Measurements from ENCODE around the gene OR51M1.
"Not testable (repeated sequence)": the region's sequence is repeated elsewhere in the genome, so short reads cannot be mapped to it uniquely, and the experiment has no call there.

Gene OR51M1

DNA sequence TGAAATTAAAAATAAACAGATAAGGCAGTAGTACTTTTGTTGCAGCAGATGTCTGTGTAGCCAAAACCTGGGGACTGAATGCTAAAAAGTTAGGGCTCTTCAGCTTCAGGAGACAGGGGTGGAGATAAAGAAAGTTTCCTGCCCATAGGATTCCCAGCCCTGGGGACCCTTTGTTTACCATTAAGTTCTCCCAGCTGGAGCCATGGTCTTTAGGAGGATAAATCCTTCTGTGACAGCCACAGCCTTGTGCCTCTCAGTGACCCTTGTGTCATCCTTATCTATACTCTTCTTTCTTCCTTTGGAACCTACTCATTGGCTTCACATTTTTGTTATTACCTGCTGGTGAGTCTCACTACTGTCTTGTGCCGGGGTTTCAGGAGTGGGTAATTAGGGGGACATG, at the start of gene OR51M1:
Gene OR51M1, plus strand, starts transcription at position 237 of the 400 bp plus-strand sequence. CDS start 5,587 bp downstream, outside the sequence.
- H3K27me3 Mint-ChIP-seq (ENCODE audit: low read depth): peaks cover 2% of the 10 kb centered on the region
- H3K4me3 Mint-ChIP-seq: no peak within 1 kb of the TSS
- H3K36me3 Mint-ChIP-seq (ENCODE audit: low read depth): no peaks in the 10 kb centered on the region
- no peak for DNase-seq (ENCODE audit: low spot score)
- no peak within 1 kb of the TSS for H3K27ac Mint-ChIP-seq
- H3K4me1 Mint-ChIP-seq (ENCODE audit: low read depth): no peaks in the 10 kb centered on the region
- no peaks in the 10 kb centered on the region for H3K9me3 Mint-ChIP-seq

GRCh38 chr11:5335170-5335569, 48.4 kb upstream of the OR51M1 start:
- no peaks in the 10 kb centered on the region for H3K27me3 Mint-ChIP-seq (ENCODE audit: low read depth)
- no peaks in the 10 kb centered on the region for H3K36me3 Mint-ChIP-seq (ENCODE audit: low read depth)
- no peak overlapping the region for H3K27ac Mint-ChIP-seq
- DNase-seq (ENCODE audit: low spot score): no peak
- no peaks in the 10 kb centered on the region for H3K4me1 Mint-ChIP-seq (ENCODE audit: low read depth)
- no peak overlapping the region for H3K4me3 Mint-ChIP-seq
- no peaks in the 10 kb centered on the region for H3K9me3 Mint-ChIP-seq

DNA sequence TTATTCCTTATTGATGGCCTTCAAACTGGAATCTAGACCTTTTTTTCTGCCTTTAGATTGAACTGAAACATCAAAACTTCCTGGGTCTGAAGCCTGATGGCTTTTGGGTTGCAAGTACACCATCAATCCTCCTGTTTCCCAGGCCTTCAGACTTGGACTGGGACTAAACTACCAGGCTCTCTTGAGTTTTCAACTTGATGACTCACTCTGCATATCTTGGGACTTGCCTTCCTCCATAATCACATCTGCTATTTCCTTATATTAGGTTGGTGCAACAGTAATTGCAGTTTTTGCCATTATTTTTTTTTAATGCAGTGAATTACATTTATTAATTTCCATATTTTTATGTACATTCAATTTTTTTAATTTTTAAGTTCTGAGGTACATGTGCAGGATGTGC, 47.3 kb upstream of the OR51M1 start:
- no peaks in the 10 kb centered on the region for H3K9me3 Mint-ChIP-seq

DNA sequence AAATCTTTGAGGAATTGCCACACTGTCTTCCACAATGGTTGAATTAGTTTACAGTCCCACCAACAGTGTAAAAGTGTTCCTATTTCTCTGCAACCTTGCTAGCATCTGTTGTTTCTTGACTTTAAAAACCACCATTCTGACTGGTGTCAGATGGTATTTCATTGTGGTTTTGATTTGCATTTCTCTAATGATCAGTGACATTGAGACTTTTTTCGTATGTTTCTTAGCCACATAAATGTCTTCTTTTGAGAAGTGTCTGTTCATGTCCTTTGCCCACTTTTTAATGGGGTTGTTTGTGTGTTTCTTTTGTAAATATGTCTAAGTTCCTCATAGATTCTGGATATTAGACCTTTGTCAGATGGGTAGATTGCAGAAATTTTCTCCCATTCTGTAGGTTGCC, 46.4 kb upstream of the OR51M1 start:
- DNase-seq (ENCODE audit: low spot score); H3K4me1 Mint-ChIP-seq (ENCODE audit: low read depth); H3K4me3 Mint-ChIP-seq; H3K9me3 Mint-ChIP-seq; H3K27ac Mint-ChIP-seq; H3K36me3 Mint-ChIP-seq (ENCODE audit: low read depth); H3K27me3 Mint-ChIP-seq (ENCODE audit: low read depth): not testable (repeated sequence)

More for the DNA sequence above, 47.3 kb upstream of the OR51M1 start:
- Mint-ChIP-seq H3K4me1 (ENCODE audit: low read depth) (no peaks in the 10 kb centered on the region), H3K4me3 (no peak overlapping the region), H3K27ac (no peak overlapping the region), H3K27me3 (ENCODE audit: low read depth) (no peaks in the 10 kb centered on the region), H3K36me3 (ENCODE audit: low read depth) (no peaks in the 10 kb centered on the region)
- no peak for DNase-seq (ENCODE audit: low spot score)

GRCh38 chr11:5339771-5340322, 43.8 kb upstream of the OR51M1 start:
- H3K4me1 Mint-ChIP-seq (ENCODE audit: low read depth): no peaks in the 10 kb centered on the region
- no peaks in the 10 kb centered on the region for H3K36me3 Mint-ChIP-seq (ENCODE audit: low read depth)
- H3K27ac Mint-ChIP-seq: no peak overlapping the region
- no peak overlapping the region for H3K4me3 Mint-ChIP-seq
- DNase-seq (ENCODE audit: low spot score): no peak
- no peaks in the 10 kb centered on the region for H3K27me3 Mint-ChIP-seq (ENCODE audit: low read depth)
- no peaks in the 10 kb centered on the region for H3K9me3 Mint-ChIP-seq

DNA sequence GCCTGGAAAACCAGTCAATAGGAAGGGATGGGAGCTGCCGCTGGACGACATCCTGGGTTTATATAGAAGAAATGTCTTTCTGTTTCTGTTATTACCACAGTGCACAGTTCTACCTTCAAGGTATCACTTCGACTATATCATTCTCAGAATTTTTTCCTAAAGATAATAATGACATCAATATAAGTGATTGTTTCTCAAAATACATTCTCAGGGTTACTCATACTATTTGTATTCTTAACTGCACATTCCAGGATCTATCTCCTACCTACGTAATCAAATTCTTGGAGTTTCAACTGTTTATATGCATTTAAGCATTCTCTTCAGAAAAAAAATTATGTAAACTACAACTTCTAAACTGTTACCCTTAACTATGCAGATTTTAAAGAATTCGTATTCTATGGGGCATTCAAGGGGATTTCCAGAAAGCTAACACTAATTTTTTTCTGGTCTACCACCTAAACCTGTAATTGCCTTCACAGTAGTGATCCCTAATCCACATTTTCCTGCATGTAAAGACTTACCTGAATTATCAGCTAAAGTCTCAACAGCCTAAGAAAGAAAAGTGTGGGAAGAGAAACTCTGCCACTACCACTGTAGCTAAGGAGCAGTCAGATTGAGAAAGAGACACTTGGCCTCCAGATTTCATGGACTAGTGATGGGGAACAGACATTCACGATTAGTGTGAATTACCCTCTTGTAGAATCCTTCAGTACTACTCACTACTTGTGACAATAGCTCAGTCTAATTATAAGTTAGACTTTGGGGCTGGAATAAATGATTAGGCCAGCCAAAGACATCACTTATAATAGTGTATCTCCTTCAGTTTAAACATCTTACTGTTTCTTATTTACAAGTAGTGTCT, 39.9 kb upstream of the OR51M1 start, which contains the start of gene OR51B5:
Gene OR51B5, minus strand, starts transcription at position 51 of the 862 bp plus-strand sequence. Its CDS starts 0 bp downstream, at position 51.
- Mint-ChIP-seq H3K36me3 (ENCODE audit: low read depth) (no peaks in the 10 kb centered on the region), H3K27ac (no peak within 1 kb of the TSS), H3K4me1 (ENCODE audit: low read depth) (no peaks in the 10 kb centered on the region), H3K27me3 (ENCODE audit: low read depth) (no peaks in the 10 kb centered on the region), H3K9me3 (no peaks in the 10 kb centered on the region), H3K4me3 (no peak within 1 kb of the TSS)
- no peak for DNase-seq (ENCODE audit: low spot score)

- H3K36me3 Mint-ChIP-seq (ENCODE audit: low read depth): no peaks in the 10 kb centered on the region
- H3K4me1 Mint-ChIP-seq (ENCODE audit: low read depth): no peaks in the 10 kb centered on the region
- no peak overlapping the region for H3K4me3 Mint-ChIP-seq
- no peaks in the 10 kb centered on the region for H3K27me3 Mint-ChIP-seq (ENCODE audit: low read depth)
- H3K27ac Mint-ChIP-seq: no peak overlapping the region
- no peaks in the 10 kb centered on the region for H3K9me3 Mint-ChIP-seq
- no peak for DNase-seq (ENCODE audit: low spot score)
These were observed 37.8 kb upstream of the OR51M1 start for GRCh38 chr11:5345831-5346230.

DNA sequence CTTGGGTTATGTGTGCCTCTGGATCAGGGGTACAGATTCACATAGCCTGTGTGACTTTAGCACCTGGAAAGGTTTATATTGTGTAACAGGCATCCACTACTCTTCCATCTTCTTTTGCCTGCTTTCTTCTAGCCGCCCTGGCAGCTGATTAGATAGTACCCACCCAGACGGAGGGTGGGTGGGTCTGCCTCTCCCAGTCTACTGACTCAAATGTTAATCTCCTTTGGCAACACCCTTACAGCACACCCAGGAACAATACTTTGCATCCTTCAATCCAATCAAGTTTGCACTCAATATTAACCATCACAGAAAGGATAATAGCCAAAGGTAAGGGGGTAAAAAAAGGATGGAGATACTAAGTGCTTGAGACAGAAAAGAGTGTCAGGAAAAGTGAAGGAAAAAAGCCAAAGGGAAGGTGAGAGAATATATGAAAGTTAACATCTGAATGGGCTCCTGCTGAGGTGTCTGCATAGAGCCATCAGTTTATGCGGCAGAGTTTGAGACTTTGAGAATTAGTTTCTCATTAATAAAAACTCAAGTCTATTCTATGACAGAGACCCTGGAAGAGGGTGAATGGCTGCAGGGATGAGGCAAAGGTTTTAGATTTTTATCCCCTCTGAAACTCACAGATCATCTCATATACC, 34.9 kb upstream of the OR51M1 start:
- Mint-ChIP-seq H3K9me3 (no peaks in the 10 kb centered on the region), H3K27me3 (ENCODE audit: low read depth) (no peaks in the 10 kb centered on the region), H3K4me1 (ENCODE audit: low read depth) (no peaks in the 10 kb centered on the region)

DNA sequence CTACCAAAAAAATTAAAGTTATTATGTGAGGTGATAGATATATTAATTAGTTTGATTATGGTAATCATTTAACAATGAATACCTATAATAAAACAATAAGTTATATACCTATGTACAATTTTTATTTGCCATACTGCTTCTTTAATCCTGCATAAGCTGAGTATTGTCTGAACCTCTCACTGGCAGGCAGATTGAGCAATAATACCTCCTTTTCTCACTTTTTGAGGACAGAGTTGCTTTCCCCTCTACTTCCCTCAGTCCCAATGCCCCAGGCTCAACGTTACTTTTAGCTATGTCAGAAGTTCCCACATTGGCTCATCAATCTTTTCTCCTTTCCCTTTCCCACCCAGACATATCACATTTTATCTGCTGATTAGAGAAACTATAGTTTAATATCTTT, 34.1 kb upstream of the OR51M1 start:
- Mint-ChIP-seq H3K9me3 (no peaks in the 10 kb centered on the region), H3K4me1 (ENCODE audit: low read depth) (no peaks in the 10 kb centered on the region), H3K27ac (no peak overlapping the region), H3K36me3 (ENCODE audit: low read depth) (no peaks in the 10 kb centered on the region), H3K4me3 (no peak overlapping the region), H3K27me3 (ENCODE audit: low read depth) (no peaks in the 10 kb centered on the region)
- DNase-seq (ENCODE audit: low spot score): no peak

More for the DNA sequence above, 34.9 kb upstream of the OR51M1 start:
- Mint-ChIP-seq H3K27ac (no peak overlapping the region), H3K36me3 (ENCODE audit: low read depth) (no peaks in the 10 kb centered on the region), H3K4me3 (no peak overlapping the region)
- DNase-seq (ENCODE audit: low spot score): no peak

DNA sequence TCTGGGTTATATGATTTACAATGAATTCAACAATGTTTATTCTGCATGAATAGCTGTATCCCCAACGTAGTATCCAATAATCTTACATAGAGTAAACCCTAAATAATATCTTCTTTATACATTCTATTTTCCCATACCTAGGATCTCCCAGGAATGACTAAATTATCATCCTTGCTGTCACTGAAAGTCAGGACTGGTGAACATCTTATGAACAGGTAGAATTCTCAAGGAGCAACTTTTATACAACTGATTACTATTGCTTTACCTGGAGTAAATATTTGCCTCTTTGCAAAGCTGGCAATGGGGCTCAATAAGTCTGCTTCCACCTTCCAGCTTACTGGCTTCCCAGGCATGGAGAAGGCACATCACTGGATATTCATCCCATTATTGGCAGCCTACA, 32.4 kb upstream of the OR51M1 start, which contains the start of gene OR51B6:
Gene OR51B6, plus strand, starts transcription at position 301 of the 400 bp plus-strand sequence. Its CDS starts 0 bp downstream, at position 301.
- no peaks in the 10 kb centered on the region for H3K27me3 Mint-ChIP-seq (ENCODE audit: low read depth)
- H3K36me3 Mint-ChIP-seq (ENCODE audit: low read depth): no peaks in the 10 kb centered on the region
- H3K4me3 Mint-ChIP-seq: no peak within 1 kb of the TSS
- no peaks in the 10 kb centered on the region for H3K9me3 Mint-ChIP-seq
- DNase-seq (ENCODE audit: low spot score): no peak
- no peaks in the 10 kb centered on the region for H3K4me1 Mint-ChIP-seq (ENCODE audit: low read depth)
- H3K27ac Mint-ChIP-seq: no peak within 1 kb of the TSS

DNA sequence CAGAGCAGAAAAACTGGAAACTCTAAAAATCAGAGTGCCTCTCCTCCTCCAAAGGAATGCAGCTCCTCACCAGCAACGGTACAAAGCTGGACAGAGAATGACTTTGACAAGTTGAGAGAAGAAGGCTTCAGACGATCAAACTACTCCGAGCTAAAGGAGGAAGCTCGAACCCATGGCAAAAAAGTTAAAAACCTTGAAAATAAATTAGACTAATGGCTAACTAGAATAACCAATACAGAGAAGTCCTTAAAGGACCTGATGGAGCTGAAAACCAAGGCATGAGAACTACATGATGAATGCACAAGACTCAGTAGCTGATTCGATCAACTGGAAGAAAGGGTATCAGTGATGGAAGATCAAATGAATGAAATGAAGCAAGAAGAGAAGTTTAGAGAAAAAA, 27.6 kb upstream of the OR51M1 start:
- not testable (repeated sequence) for H3K27me3 Mint-ChIP-seq (ENCODE audit: low read depth); H3K4me1 Mint-ChIP-seq (ENCODE audit: low read depth)

GRCh38 chr11:5362017-5362625, 21.5 kb upstream of the OR51M1 start:
- H3K27ac Mint-ChIP-seq: no peak overlapping the region
- H3K36me3 Mint-ChIP-seq (ENCODE audit: low read depth): no peaks in the 10 kb centered on the region
- H3K4me1 Mint-ChIP-seq (ENCODE audit: low read depth): no peaks in the 10 kb centered on the region
- no peak for DNase-seq (ENCODE audit: low spot score)
- H3K9me3 Mint-ChIP-seq: no peaks in the 10 kb centered on the region
- no peak overlapping the region for H3K4me3 Mint-ChIP-seq
- no peaks in the 10 kb centered on the region for H3K27me3 Mint-ChIP-seq (ENCODE audit: low read depth)

More for the DNA sequence above, 27.6 kb upstream of the OR51M1 start:
- H3K9me3 Mint-ChIP-seq; DNase-seq (ENCODE audit: low spot score); H3K4me3 Mint-ChIP-seq; H3K27ac Mint-ChIP-seq; H3K36me3 Mint-ChIP-seq (ENCODE audit: low read depth): not testable (repeated sequence)

GRCh38 chr11:5363679-5364078, 19.9 kb upstream of the OR51M1 start:
- Mint-ChIP-seq H3K4me1 (ENCODE audit: low read depth) (no peaks in the 10 kb centered on the region), H3K27ac (no peak overlapping the region), H3K27me3 (ENCODE audit: low read depth) (no peaks in the 10 kb centered on the region), H3K36me3 (ENCODE audit: low read depth) (no peaks in the 10 kb centered on the region), H3K4me3 (no peak overlapping the region), H3K9me3 (no peaks in the 10 kb centered on the region)
- no peak for DNase-seq (ENCODE audit: low spot score)

- H3K36me3 Mint-ChIP-seq (ENCODE audit: low read depth): no peaks in the 10 kb centered on the region
- no peaks in the 10 kb centered on the region for H3K27me3 Mint-ChIP-seq (ENCODE audit: low read depth)
- H3K4me1 Mint-ChIP-seq (ENCODE audit: low read depth): no peaks in the 10 kb centered on the region
- no peak overlapping the region for H3K27ac Mint-ChIP-seq
- DNase-seq (ENCODE audit: low spot score): no peak
- no peaks in the 10 kb centered on the region for H3K9me3 Mint-ChIP-seq
- no peak overlapping the region for H3K4me3 Mint-ChIP-seq
These were observed 19.4 kb upstream of the OR51M1 start for GRCh38 chr11:5364214-5364613.
